Mesothelial cell of epicardium (in vitro differentiated cells): Measurements from ENCODE around the gene PLCB4. TPM values are rescaled to one million over a fixed set of nuclear protein-coding genes. Genes with fewer than 3 reads are reported as not detected.

ENCODE experiments used
- DNase-seq, 2 experiments: peaks; one replicate each; pipeline ENCODE4 v3.0.0; 2021; ENCODE audit warnings: low spot score in 2 of 2; ENCODE audit not compliant: unreplicated experiment in 2 of 2
- H3K27ac Mint-ChIP-seq: 2 replicates; pipeline ENCODE4 v1.8.0; 2021; ENCODE audit warnings: mixed read lengths
- H3K27me3 Mint-ChIP-seq: 2 replicates; pipeline ENCODE4 v1.8.0; 2021; ENCODE audit warnings: low read depth, mixed read lengths
- H3K36me3 Mint-ChIP-seq: 2 replicates; pipeline ENCODE4 v1.8.0; 2021; ENCODE audit warnings: mixed read lengths
- H3K4me1 Mint-ChIP-seq: 2 replicates; pipeline ENCODE4 v1.8.0; 2021; ENCODE audit warnings: mixed read lengths
- H3K4me3 Mint-ChIP-seq: 2 replicates; pipeline ENCODE4 v1.8.0; 2021; ENCODE audit warnings: mild to moderate bottlenecking, moderate library complexity, mixed read lengths
- H3K9me3 Mint-ChIP-seq: 2 replicates; pipeline ENCODE4 v1.8.0; 2021; ENCODE audit warnings: mixed read lengths
- CTCF ChIP-seq: fragments of 200-600 bp; sonication (generic); IDR thresholded peaks from one replicate; pipeline ENCODE4 v1.5.0; 2021; ENCODE audit warnings: antibody characterized with exemption; ENCODE audit not compliant: unreplicated experiment
- total RNA-seq: library from RNA; stranded (reverse); gene quantifications from 3 replicates; pipeline ENCODE4 v1.2.1, GENCODE V29; 2021

PLCB4 gene
- total RNA-seq, 1 donor from 2014 or later, result 14.0 TPM

DNA sequence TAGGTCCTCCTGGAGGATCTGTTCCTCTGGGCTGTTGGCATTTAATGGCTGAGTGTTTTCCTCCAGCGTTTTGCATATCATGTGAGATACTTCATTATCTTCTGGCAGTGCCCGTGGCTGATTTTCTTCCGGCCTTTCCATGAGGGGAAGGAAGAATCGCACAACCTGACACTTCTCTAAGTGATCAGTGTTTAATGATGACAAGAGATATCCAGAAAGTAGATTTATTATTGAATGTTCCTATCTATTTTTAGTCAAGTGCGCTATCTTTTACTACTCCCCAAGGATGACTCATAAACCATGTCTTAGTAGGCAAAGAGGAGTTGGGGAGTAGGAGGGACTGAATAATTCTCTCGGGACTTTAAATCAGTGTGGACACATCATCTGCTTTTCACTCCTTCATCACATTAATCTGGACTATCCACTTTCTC is 149.7 kb downstream of the PLCB4 start:
- DNase-seq, result no peak
- Mint-ChIP-seq H3K4me1 (peaks cover 10% of the 10 kb centered on the region), H3K4me3 (no peak overlapping the region), H3K36me3 (peaks cover 3% of the 10 kb centered on the region), H3K9me3 (no peaks in the 10 kb centered on the region), H3K27me3 (no peaks in the 10 kb centered on the region), H3K27ac (no peak overlapping the region)
- TF ChIP-seq CTCF, result no peak

GRCh38 chr20:9220874-9221547 is 152.1 kb downstream of the PLCB4 start:
- Mint-ChIP-seq H3K36me3 (peaks cover 3% of the 10 kb centered on the region), H3K27ac (no peak overlapping the region), H3K4me1 (peaks cover 10% of the 10 kb centered on the region), H3K4me3 (no peak overlapping the region), H3K9me3 (no peaks in the 10 kb centered on the region), H3K27me3 (no peaks in the 10 kb centered on the region)
- TF ChIP-seq CTCF, result no peak
- no peak for DNase-seq

- no peak overlapping the region for H3K4me3 Mint-ChIP-seq
- no peak overlapping the region for H3K27ac Mint-ChIP-seq
- H3K36me3 Mint-ChIP-seq, result peaks cover 3% of the 10 kb centered on the region
- no peak for TF ChIP-seq CTCF
- H3K9me3 Mint-ChIP-seq, result no peaks in the 10 kb centered on the region
- no peaks in the 10 kb centered on the region for H3K27me3 Mint-ChIP-seq
- no peak for DNase-seq
- H3K4me1 Mint-ChIP-seq, result peaks cover 11% of the 10 kb centered on the region
Measured at GRCh38 chr20:9223296-9223695, 154.4 kb downstream of the PLCB4 start.

DNA sequence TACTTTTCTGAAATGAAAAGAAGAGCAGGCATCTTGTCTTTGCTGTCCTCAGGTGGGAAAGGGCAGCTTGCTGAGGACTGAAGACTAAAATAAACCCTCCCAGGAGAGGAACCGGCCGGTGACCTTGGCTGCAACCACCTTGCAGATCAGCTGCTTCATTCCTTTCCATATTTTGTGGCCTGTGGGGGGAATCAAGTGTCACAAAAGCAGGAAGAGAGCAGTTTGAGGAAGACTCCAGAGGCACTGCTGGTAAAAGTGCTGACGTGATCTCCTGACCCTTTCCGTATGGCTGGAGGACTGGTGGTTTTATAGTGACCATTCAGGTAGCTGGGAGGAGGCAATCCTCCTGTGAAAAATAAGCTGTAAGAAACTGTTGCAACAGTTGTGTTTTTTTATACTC is 157.0 kb downstream of the PLCB4 start:
- TF ChIP-seq CTCF, result no peak
- DNase-seq, result no peak
- no peak overlapping the region for H3K27ac Mint-ChIP-seq
- H3K36me3 Mint-ChIP-seq, result no peaks in the 10 kb centered on the region
- no peak overlapping the region for H3K4me3 Mint-ChIP-seq
- H3K4me1 Mint-ChIP-seq, result peaks cover 5% of the 10 kb centered on the region
- no peaks in the 10 kb centered on the region for H3K9me3 Mint-ChIP-seq
- H3K27me3 Mint-ChIP-seq, result no peaks in the 10 kb centered on the region

DNA sequence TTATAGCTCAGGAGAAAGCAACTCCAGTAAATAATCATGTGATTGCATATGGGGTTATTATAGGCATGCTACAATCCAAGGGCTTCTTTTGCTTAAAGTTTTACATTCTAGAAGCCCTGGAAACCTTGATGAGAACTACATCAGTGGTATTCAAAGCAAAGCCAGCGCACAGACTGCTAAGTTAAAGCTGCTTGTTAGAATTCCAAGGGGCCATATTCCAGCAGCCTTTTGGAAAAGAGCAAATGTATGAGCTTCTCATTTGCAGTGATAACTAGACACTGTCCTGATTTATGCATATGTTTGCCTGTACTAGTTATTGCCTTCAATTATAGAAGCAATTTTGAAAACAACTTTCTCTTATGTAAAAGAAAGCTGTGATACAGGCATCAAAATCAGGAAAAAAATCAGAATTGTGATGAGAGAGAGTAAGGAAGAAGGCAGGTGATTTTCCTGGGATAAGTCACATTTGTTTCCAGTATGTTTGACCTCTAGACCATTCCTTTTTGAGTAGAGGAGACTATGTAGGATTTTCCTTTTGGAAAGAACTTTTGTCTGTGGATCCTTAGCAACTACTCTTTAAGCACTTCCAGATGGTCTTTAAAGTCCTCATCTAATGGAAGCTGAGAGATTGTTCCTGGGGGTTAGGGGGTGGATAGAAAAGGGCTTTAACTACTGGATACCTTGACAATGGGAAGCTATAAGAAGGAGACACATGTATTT is 159.2 kb downstream of the PLCB4 start:
- no peak overlapping the region for H3K4me3 Mint-ChIP-seq
- no peak for DNase-seq
- H3K9me3 Mint-ChIP-seq, result no peaks in the 10 kb centered on the region
- TF ChIP-seq CTCF, result no peak
- no peaks in the 10 kb centered on the region for H3K27me3 Mint-ChIP-seq
- no peaks in the 10 kb centered on the region for H3K36me3 Mint-ChIP-seq
- peaks cover 4% of the 10 kb centered on the region for H3K4me1 Mint-ChIP-seq
- H3K27ac Mint-ChIP-seq, result peak overlapping the region; percentile 29
